ENCODE measurements around the gene CSTPP1.
A peak's percentile ranks its signal among the peaks of the same experiment; 100 is the strongest.

- TF ChIP-seq CTCF (IDR thresholded peaks at IDR 0.05) (peak; percentile 64 to 76 (median 72)), POLR2A (IDR thresholded peaks at IDR 0.05) (no peak)
Measured at GRCh38 chr11:47177229-47177845, 240.8 kb downstream of the CSTPP1 start.
